Activated T-cell treated with anti-CD3 and anti-CD28 coated beads, Interleukin-2, amount 50 U/mL, for 72 hours (primary cell): ENCODE measurements around the gene GPBAR1. TPM values are rescaled to one million over a fixed set of nuclear protein-coding genes. Genes with fewer than 3 reads are reported as not detected.

ENCODE experiments used
- ATAC-seq, 2 donors: fragments of 150-1000 bp; cut with Tn5 transposase; replicated peaks in 1 of 2; 2 replicates each; pipeline ENCODE4 v1.10.0; 2021; ENCODE audit warnings: moderate library complexity in 2 of 2, mild to moderate bottlenecking in 1 of 2
- DNase-seq, 2 donors: peaks; one replicate each; pipeline ENCODE4 v3.0.0; 2021 to 2022; ENCODE audit warnings: mixed read lengths in 1 of 2
- H3K27ac Mint-ChIP-seq: one replicate; pipeline ENCODE4 v1.8.0; 2022; ENCODE audit warnings: mild to moderate bottlenecking, moderate library complexity, mixed read lengths
- H3K27me3 Mint-ChIP-seq: one replicate; pipeline ENCODE4 v1.8.0; 2022; ENCODE audit warnings: low read depth, mixed read lengths
- H3K36me3 Mint-ChIP-seq, 2 donors: one replicate each; pipeline ENCODE4 v1.8.0; 2022; ENCODE audit warnings: mixed read lengths in 2 of 2, mild to moderate bottlenecking in 1 of 2; ENCODE audit not compliant: insufficient read depth in 2 of 2
- H3K4me1 Mint-ChIP-seq: one replicate; pipeline ENCODE4 v1.8.0; 2022; ENCODE audit warnings: low read depth, mixed read lengths
- H3K4me3 Mint-ChIP-seq, 2 donors: one replicate each; pipeline ENCODE4 v1.8.0; 2022; ENCODE audit warnings: mild to moderate bottlenecking in 2 of 2, mixed read lengths in 2 of 2, moderate library complexity in 2 of 2
- H3K9me3 Mint-ChIP-seq, 2 donors: one replicate each; pipeline ENCODE4 v1.8.0; 2022; ENCODE audit warnings: mixed read lengths in 2 of 2
- total RNA-seq, 2 donors: library from RNA; stranded (reverse); gene quantifications; one replicate each; pipeline ENCODE4 v1.2.3, GENCODE V29; 2022

GPBAR1 gene
- total RNA-seq, 2 donors from 2014 or later, result 0.76 to 1.4 TPM

GRCh38 chr2:218274586-218274985, 13.8 kb downstream of the GPBAR1 start:
- Mint-ChIP-seq H3K27me3 (no peaks in the 10 kb centered on the region), H3K36me3 (peaks cover 3 to 11% of the 10 kb centered on the region in 2 donors), H3K27ac (peak overlapping the region; percentile 20)

DNA sequence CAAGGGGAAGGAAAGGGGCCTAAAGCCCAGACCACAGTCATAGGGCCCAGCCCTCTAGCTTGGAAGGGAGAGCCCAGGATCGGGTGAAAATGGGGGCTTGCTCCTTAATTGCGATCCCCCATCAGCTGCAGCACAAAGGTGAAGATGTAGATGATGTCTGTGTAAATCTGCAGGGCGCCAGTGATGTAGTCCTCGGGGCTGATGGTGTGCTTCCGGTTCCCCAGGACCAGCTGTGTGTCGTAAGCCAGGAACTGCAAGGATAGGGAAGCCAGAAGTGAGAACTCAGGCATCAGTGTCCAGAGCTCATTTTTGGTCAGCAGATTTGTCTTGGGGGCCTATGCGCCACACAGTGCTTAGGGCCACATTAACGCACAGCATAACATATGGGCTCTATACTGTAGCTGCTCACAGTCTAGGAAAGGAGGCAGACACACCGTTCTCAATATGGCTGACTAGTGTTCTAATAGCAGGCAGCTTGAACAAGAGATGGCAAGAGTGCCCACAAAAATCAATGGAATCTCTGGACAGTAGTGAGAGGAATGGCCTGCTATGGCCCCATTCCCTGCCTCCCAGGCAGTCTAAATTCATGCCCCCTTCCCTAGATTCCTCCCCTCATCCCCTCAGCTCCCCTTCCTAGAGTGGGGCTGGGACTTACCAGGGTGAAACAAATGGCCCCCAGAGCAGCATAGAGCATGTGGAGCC, 14.7 kb downstream of the GPBAR1 start:
- Mint-ChIP-seq H3K36me3 (peaks cover 3 to 15% of the 10 kb centered on the region in 2 donors), H3K9me3 (no peaks in the 10 kb centered on the region), H3K4me1 (peaks cover 19% of the 10 kb centered on the region), H3K4me3 (no peak overlapping the region), H3K27me3 (no peaks in the 10 kb centered on the region), H3K27ac (no peak overlapping the region)
- no peak for DNase-seq
- ATAC-seq, result no peak

More at GRCh38 chr2:218274586-218274985, 13.8 kb downstream of the GPBAR1 start:
- Mint-ChIP-seq H3K9me3 (no peaks in the 10 kb centered on the region), H3K4me3 (no peak overlapping the region), H3K4me1 (peaks cover 19% of the 10 kb centered on the region)
- ATAC-seq (no peak), DNase-seq (no peak)

DNA sequence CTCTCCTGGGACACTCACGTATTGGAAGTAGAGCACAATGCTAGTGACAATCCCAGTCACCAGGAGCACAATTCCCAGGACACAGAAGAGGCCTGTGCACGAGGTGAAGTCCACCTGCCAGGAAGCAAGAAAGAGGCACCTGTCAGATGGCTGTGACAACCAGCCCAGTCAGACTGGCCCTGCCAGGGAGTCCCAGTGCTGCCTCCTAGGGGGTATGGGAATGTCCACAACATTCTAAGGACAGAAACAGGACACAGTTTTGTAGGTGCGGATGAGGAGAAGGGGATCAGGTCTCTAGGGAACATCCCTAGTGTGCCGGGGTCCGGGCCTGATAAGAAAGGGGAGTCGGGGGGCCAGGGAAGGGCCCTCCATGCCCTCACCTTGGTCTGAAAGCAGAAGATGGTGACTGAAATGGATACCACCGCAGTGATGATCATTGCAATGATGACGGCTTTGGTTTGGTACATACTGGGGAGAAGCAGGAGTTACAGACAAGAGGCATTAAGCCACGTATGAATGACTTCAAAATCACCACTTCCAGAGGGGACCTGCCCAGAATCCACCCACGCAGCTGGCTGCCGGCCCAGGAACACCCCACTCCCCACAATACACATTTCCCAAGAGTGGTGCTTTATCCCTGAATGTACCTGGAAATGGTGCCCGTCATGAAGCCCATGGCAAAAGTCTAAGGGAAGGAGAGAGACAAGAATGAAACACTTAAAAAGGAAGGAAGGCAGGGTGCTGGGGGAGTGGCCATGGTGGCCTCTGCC, 16.4 kb downstream of the GPBAR1 start:
- no peak overlapping the region for H3K4me3 Mint-ChIP-seq
- no peaks in the 10 kb centered on the region for H3K27me3 Mint-ChIP-seq
- peaks cover 5% of the 10 kb centered on the region for H3K4me1 Mint-ChIP-seq
- H3K9me3 Mint-ChIP-seq, result no peaks in the 10 kb centered on the region
- DNase-seq (no peak), ATAC-seq (no peak)
- H3K27ac Mint-ChIP-seq, result peak overlapping the region; percentile 39
- H3K36me3 Mint-ChIP-seq, result peaks cover 7 to 19% of the 10 kb centered on the region in 2 donors

GRCh38 chr2:218277921-218278320, 17.1 kb downstream of the GPBAR1 start:
- H3K27ac Mint-ChIP-seq, result no peak overlapping the region
- no peaks in the 10 kb centered on the region for H3K27me3 Mint-ChIP-seq
- no peak overlapping the region for H3K4me3 Mint-ChIP-seq
- H3K36me3 Mint-ChIP-seq, result peaks cover 7 to 19% of the 10 kb centered on the region in 2 donors
- DNase-seq, result no peak
- H3K9me3 Mint-ChIP-seq, result no peaks in the 10 kb centered on the region
- peaks cover 7% of the 10 kb centered on the region for H3K4me1 Mint-ChIP-seq
- ATAC-seq, result no peak

GRCh38 chr2:218278531-218279360, 17.9 kb downstream of the GPBAR1 start:
- Mint-ChIP-seq H3K27me3 (no peaks in the 10 kb centered on the region), H3K27ac (no peak overlapping the region), H3K9me3 (no peaks in the 10 kb centered on the region), H3K4me1 (peaks cover 16% of the 10 kb centered on the region), H3K4me3 (no peak overlapping the region), H3K36me3 (peaks cover 7 to 17% of the 10 kb centered on the region in 2 donors)
- ATAC-seq (no peak), DNase-seq (no peak)

DNA sequence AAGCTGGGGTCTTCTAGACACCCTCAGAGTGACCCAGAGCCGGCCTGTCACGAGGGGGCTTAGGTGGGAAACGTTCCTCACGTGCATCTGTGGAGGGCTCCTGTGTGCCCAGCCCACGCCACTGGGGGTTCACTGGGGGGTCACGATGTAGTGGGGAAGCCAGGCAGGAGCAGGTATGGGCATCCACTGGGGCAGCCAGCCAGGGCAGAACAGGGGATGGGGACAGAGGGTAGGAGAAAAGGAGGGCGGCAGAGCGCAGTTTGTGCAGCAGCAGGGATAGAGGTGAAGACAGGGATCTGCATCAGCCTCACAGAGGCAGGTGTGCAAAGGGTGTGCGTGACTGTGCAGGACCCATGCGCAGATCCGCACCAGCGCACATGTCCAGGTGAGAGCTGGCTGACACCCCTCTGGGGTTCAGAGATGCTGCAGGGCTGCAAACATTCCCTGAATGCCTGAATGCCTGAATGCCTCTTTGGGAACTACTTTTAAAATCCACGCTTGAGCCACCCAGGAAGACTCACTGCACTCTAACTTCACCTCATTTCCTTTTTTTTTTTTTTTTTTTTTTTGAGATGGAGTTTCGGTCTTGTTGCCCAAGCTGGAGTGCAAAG, 19.6 kb downstream of the GPBAR1 start:
- no peak for ATAC-seq
- no peak overlapping the region for H3K27ac Mint-ChIP-seq

GRCh38 chr2:218281449-218281848, 20.6 kb downstream of the GPBAR1 start:
- Mint-ChIP-seq H3K9me3 (no peaks in the 10 kb centered on the region), H3K27me3 (no peaks in the 10 kb centered on the region), H3K4me3 (no peak overlapping the region), H3K27ac (peak overlapping the region; percentile 85), H3K36me3 (peaks cover 3 to 14% of the 10 kb centered on the region in 2 donors), H3K4me1 (peaks cover 43% of the 10 kb centered on the region)
- DNase-seq, result no peak
- no peak for ATAC-seq

More for the DNA sequence above, 19.6 kb downstream of the GPBAR1 start:
- Mint-ChIP-seq H3K4me1 (peaks cover 32% of the 10 kb centered on the region), H3K9me3 (no peaks in the 10 kb centered on the region), H3K4me3 (no peak overlapping the region), H3K36me3 (peaks cover 3 to 15% of the 10 kb centered on the region in 2 donors), H3K27me3 (no peaks in the 10 kb centered on the region)
- DNase-seq, result no peak

DNA sequence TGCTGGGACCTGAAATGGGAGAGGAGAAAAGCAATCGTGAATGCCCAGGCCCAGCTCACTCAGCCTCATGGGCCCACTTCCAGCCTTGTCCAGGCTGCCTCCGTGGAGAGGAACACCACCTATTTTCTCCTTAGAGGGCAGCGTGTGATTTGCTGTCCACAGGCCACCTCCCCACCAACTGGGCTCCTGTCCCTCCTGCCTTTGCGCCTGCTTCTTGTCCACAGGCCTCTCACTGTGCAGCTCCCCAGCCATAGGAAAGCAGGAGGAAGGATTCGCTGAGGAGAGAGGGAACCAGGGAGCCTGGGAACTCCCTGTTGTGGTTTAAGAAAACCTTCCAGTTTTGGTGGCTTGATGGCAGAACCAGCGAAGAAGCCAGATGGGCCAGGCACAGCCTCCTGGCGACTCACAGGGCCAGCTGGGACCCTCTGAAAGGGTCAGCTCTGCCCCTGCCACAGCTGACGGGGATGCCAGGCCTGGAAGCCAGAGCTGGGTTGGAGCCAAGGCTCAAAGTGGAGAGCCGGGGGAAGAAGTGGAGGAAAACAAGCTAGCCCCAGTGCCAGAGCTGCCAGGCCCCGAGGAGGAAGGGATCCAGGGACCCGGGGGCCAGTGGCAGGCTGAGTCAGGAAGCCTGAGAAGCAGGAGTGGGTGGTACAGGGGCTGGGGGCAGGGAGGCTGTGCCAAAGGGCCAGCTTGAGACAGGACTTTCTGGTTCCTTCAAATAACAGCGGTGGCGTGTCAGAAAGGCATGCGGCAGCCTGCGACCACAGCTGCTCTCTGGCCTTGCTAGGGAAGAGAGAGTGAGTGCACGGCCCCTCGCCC, 21.6 kb downstream of the GPBAR1 start:
- Mint-ChIP-seq H3K4me3 (no peak overlapping the region), H3K9me3 (no peaks in the 10 kb centered on the region)

DNA sequence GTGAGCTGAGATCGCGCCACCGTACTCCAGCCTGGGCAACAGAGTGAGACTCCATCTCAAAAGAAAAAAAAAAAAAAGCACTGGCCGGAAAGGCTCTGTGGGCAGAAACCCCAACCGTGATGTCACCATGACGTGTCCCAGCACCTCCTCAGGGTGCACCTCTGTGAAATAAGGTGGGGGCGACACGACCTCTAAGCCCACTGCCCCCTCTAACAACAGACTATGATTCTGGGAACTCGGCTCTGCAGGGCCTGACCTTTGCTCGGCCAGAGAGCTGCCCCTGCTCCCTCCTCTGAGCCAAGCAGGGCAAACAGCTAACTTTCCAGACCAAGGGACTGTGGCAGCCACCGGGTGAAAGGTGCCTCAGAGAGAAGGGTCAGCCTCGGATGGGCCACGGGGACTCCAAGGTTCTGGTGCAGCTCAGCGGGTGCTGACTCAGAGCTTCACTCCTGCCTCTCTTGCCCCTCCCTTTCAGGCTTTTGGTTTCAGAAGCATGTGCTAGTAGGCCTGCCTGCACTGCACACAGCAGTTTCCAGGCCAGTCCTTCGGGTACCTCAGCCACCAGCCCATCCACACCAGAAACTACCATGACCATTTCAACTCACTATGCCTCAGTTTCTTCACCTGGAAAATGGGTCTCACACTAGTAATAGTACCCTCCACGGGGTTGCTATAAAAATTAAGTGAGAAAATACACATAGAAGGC, 23.4 kb downstream of the GPBAR1 start:
- Mint-ChIP-seq H3K27me3 (no peaks in the 10 kb centered on the region), H3K9me3 (no peaks in the 10 kb centered on the region), H3K4me1 (peaks cover 71% of the 10 kb centered on the region), H3K4me3 (peak overlapping the region; percentile 94 to 98), H3K36me3 (peaks cover 3 to 11% of the 10 kb centered on the region in 2 donors), H3K27ac (peak overlapping the region; percentile 96)
- DNase-seq (peak; percentile 74 to 77), ATAC-seq (peak; percentile 48 to 67)

More for the DNA sequence above, 21.6 kb downstream of the GPBAR1 start:
- DNase-seq (no peak), ATAC-seq (no peak)
- H3K36me3 Mint-ChIP-seq, result peaks cover 3 to 8% of the 10 kb centered on the region in 2 donors
- no peaks in the 10 kb centered on the region for H3K27me3 Mint-ChIP-seq
- peak overlapping the region; percentile 55 for H3K27ac Mint-ChIP-seq
- peaks cover 52% of the 10 kb centered on the region for H3K4me1 Mint-ChIP-seq

GRCh38 chr2:218285604-218286003, 24.8 kb downstream of the GPBAR1 start:
- ATAC-seq (no peak), DNase-seq (no peak)
- Mint-ChIP-seq H3K27ac (peak overlapping the region; percentile 96), H3K4me1 (peaks cover 84% of the 10 kb centered on the region), H3K36me3 (peaks cover 3 to 7% of the 10 kb centered on the region in 2 donors), H3K4me3 (peak overlapping the region; percentile 94 to 98), H3K9me3 (no peaks in the 10 kb centered on the region), H3K27me3 (no peaks in the 10 kb centered on the region)

DNA sequence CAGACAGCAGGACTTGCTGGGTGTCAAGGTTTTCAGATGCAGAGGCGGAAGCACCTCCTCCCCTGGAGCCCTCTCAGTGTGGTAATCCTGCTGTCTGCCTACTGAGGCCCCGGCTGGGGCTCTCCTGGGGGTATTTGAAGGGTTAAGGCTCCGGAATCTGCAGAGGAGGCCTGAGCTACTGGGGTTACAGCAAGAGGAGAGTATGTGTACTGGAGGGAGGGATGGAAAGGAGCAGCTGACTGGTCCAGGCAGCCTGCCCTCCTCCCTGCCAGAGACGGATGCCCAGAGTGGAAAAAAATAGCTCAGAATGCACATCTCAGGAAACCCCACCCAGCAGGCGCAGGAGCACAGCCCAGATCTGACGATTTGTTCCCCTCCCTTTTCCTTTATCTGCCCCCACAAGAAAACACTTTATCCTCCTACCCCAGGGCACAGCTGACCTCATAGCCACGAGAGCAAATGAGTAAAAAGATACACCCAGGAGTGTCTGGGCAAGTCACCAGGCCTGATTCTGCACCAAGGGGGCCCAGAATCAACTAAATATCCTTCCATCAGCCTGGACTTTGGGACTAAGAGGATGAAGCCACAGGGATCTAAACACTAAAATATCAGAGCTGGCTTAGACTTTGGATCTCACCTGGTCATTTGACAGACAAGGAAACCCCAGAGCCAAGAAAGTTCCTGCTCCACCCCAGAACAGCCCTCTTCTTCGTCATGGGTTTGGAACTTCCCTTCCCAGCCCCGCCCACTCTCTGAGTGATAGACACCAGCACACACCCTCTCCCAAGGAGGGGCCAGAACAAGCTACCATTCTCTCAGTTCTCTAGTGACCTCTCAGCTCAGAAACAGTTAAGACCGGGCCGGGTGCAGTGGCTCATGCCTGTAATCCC, 26.0 kb downstream of the GPBAR1 start:
- DNase-seq, result peak; percentile 84
- H3K36me3 Mint-ChIP-seq, result peaks cover 0 to 4% of the 10 kb centered on the region in 2 donors
- H3K4me3 Mint-ChIP-seq, result peak overlapping the region; percentile 94 to 98

More for the DNA sequence above, 26.0 kb downstream of the GPBAR1 start:
- no peaks in the 10 kb centered on the region for H3K27me3 Mint-ChIP-seq
- peak; percentile 75 to 76 for ATAC-seq
- H3K9me3 Mint-ChIP-seq, result no peaks in the 10 kb centered on the region
- H3K27ac Mint-ChIP-seq, result peak overlapping the region; percentile 96
- peaks cover 95% of the 10 kb centered on the region for H3K4me1 Mint-ChIP-seq
